ENCODE data around the gene EGR4.
"Not testable (repeated sequence)": the region's sequence is repeated elsewhere in the genome, so short reads cannot be mapped to it uniquely, and the experiment has no call there.

The EGR4 gene

DNA sequence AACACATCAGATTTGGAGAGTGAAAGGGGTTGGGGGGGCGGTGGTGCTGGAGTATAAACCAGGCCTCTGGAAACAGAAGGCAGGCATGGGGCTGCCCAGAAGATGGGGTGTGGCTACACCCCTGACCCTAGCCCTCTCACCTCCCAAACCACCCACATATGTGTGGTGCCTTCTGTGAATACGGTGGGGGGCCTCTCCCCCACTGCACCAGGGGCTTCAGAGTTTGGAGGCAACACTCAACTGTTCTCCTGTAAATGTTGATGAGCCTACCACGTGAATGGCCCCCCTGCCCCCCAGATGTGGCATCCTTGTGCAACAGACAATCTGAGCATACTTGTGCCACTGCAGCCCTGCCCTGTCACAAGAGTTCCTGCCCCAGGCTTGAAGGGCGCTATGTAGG is 28.6 kb downstream of the EGR4 start:
- DNase-seq (ENCODE audit: low read depth) = no peak
- TF ChIP-seq, protein P1, sequence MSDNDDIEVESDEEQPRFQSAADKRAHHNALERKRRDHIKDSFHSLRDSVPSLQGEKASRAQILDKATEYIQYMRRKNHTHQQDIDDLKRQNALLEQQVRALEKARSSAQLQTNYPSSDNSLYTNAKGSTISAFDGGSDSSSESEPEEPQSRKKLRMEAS (IDR thresholded peaks at IDR 0.05; ENCODE audit: low read depth, low read length) = no peak
- TF ChIP-seq, protein P2, sequence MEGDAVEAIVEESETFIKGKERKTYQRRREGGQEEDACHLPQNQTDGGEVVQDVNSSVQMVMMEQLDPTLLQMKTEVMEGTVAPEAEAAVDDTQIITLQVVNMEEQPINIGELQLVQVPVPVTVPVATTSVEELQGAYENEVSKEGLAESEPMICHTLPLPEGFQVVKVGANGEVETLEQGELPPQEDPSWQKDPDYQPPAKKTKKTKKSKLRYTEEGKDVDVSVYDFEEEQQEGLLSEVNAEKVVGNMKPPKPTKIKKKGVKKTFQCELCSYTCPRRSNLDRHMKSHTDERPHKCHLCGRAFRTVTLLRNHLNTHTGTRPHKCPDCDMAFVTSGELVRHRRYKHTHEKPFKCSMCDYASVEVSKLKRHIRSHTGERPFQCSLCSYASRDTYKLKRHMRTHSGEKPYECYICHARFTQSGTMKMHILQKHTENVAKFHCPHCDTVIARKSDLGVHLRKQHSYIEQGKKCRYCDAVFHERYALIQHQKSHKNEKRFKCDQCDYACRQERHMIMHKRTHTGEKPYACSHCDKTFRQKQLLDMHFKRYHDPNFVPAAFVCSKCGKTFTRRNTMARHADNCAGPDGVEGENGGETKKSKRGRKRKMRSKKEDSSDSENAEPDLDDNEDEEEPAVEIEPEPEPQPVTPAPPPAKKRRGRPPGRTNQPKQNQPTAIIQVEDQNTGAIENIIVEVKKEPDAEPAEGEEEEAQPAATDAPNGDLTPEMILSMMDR (IDR thresholded peaks at IDR 0.05; ENCODE audit: low read depth, low read length) = no peak
- no peak for TF ChIP-seq POLR2A (IDR thresholded peaks at IDR 0.05; ENCODE audit: extremely low read depth, insufficient read length)
- TF ChIP-seq MYC (IDR thresholded peaks at IDR 0.05; ENCODE audit: low read depth, low read length) = no peak
- no peak overlapping the region for H3K4me3 ChIP-seq (ENCODE audit: low read depth, low read length)

DNA sequence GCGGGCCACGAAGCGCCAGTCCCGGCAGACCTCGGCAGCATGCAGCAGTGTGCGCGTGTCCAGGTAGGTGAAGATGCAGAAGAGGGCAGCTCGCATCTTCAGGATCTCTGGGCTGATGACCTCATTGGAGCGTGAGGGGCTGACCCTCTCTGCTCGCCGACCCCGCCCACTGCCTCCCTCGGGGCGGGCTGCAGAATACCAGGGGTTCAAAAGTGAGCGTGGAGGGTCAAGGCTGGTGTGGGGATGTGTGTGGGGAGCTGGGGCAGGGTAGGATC is 29.1 kb downstream of the EGR4 start:
- no peak for DNase-seq (ENCODE audit: low read depth)
- H3K4me3 ChIP-seq (ENCODE audit: low read depth, low read length) = no peak overlapping the region
- no peak for TF ChIP-seq POLR2A (IDR thresholded peaks at IDR 0.05; ENCODE audit: extremely low read depth, insufficient read length)
- TF ChIP-seq, protein P1 (IDR thresholded peaks at IDR 0.05; ENCODE audit: low read depth, low read length) = no peak
- no peak for TF ChIP-seq MYC (IDR thresholded peaks at IDR 0.05; ENCODE audit: low read depth, low read length)
- TF ChIP-seq, protein P2 (IDR thresholded peaks at IDR 0.05; ENCODE audit: low read depth, low read length) = no peak

DNA sequence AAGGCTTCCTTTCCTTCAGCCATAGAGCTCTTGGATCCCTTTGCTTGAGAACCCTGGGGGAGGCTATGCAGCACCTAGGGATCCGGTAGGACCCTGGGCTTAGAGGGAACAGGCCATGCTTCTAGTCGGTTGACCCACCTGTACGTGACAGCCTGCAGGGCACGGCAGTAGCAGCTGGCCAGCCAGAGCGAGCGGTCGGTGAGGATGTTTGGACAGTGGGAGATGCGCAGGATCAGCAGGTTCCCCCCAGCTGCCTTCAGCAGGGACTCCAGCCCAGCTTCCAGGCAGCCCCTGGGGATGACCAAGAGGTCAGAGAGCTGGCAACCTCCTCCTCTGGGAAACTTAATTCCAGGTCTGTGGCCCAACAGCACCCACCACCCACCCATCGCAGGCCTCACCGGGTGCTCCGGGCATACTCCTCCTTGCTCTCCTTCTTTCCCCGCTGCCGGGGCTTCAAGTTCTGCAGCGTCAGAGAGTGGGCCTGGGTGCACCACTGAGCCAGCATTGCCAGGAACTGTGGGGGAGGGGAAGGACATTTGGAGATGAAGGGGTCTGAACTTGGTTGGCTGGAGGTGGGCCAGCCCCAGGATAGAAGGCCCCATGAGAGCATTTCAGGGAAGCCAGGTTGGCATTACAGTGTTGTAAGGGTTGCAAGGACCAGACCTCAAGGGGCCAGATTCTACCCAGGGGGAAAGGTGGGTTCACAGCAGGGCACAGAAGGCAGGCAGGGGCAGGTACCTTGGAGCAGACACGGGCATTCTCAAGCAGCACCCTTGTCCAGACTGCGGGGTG is 29.6 kb downstream of the EGR4 start:
- TF ChIP-seq, protein P2 (IDR thresholded peaks at IDR 0.05; ENCODE audit: low read depth, low read length) = no peak
- TF ChIP-seq MYC (IDR thresholded peaks at IDR 0.05; ENCODE audit: low read depth, low read length) (no peak), POLR2A (IDR thresholded peaks at IDR 0.05; ENCODE audit: extremely low read depth, insufficient read length) (no peak)
- TF ChIP-seq, protein P1 (IDR thresholded peaks at IDR 0.05; ENCODE audit: low read depth, low read length) = no peak
- H3K4me3 ChIP-seq (ENCODE audit: low read depth, low read length) = no peak overlapping the region
- no peak for DNase-seq (ENCODE audit: low read depth)

DNA sequence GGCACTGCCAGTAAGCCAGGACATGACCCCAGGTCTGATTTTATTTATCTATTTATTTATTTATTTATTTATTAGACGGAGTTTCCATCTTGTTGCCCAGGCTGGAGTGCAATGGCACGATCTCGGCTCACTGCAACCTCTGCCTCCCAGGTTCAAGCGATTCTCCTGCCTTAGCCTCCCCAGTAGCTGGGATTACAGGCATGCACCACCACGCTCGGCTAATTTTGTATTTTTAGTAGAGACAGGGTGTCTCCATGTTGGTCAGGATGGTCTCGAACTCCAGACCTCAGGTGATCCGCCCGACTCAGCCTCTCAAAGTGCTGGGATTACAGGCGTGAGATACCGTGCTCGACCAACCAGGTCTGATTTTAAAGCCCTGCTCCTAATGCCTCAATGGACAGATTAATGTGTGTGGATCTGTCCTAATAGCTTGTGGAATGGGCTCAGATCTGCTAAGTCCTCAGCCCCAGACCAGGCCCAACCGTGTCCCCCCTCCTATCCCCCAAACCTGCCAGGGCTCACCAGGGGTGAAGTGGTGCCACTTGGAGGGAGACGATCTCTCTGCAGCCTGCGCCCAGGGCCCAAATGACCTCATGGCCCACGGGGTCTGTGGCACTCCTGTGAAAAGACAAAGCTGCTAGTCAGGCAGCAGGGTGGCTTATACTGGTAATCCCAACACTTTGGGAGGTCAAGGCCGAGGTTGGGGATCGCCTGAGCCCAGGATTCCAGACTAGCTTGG is 30.5 kb downstream of the EGR4 start:
- DNase-seq (ENCODE audit: low read depth); H3K4me3 ChIP-seq (ENCODE audit: low read depth, low read length): not testable (repeated sequence)

DNA sequence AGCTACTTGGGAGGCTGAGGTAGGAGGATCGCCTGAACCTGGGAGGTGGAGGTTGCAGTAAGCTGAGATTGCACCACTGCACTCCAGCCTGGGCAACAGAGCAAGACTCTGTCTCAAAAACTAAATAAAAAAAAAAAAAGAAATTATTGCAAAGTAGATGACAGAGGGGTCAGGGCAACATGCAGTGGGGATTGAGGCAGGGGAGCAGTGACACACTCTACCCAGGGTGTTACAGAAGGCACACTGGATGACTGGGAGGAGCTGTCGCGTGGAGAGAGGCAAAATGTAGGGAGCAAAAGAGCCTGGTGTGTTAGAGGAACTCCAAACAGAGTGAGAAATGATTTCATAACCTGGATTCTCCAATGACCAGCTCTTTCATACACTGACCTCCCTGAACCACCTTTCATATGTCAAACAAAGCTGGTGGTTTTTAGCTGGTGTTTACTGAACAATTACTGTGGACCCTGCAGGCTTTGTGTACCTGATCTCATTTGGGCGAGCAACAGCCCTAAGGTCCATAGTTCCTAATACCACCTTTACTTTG is 31.2 kb downstream of the EGR4 start:
- TF ChIP-seq, protein P2 (IDR thresholded peaks at IDR 0.05; ENCODE audit: low read depth, low read length) = no peak
- TF ChIP-seq, protein P1 (IDR thresholded peaks at IDR 0.05; ENCODE audit: low read depth, low read length) = no peak
- TF ChIP-seq MYC (IDR thresholded peaks at IDR 0.05; ENCODE audit: low read depth, low read length) = no peak
- no peak for TF ChIP-seq POLR2A (IDR thresholded peaks at IDR 0.05; ENCODE audit: extremely low read depth, insufficient read length)
- H3K4me3 ChIP-seq (ENCODE audit: low read depth, low read length) = no peak overlapping the region
- DNase-seq (ENCODE audit: low read depth) = no peak

DNA sequence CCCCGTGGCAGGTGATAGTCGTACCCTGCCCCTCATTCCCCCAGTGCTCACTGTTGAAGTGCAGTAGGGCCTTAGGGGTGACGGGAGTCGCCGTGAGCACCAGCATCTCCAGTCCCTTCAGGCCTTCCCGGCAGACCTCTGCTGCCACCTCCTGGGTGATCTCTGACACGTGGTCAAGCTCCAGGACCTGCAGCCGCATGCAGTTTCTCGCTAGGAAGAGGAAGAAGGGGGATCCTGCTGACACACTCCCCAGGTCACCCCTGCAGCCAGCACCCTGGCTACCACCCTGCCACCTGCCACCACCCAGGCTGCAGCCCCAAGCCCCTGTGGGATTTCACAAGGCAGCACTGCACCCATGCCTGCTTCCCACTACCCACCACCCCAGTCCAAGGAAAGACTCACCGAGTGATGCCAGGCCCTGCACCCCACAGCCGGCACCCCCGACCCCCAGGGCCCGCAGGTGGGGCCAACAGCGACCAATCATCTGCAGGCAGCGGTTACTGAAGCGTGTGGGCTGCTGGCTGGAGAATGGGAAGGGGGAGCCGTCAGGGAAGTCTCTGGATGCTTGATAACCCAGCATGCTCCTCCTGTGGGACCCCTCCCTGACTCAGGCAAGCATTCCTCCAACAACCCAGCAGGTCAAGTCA is 32.9 kb downstream of the EGR4 start:
- peak; percentile 75 for DNase-seq (ENCODE audit: low read depth)
- no peak for TF ChIP-seq POLR2A (IDR thresholded peaks at IDR 0.05; ENCODE audit: extremely low read depth, insufficient read length)
- TF ChIP-seq, protein P1 (IDR thresholded peaks at IDR 0.05; ENCODE audit: low read depth, low read length) = peak; percentile 94
- TF ChIP-seq, protein P2 (IDR thresholded peaks at IDR 0.05; ENCODE audit: low read depth, low read length) = peak; percentile 32
- TF ChIP-seq MYC (IDR thresholded peaks at IDR 0.05; ENCODE audit: low read depth, low read length) = peak; percentile 85

More for the DNA sequence above, 32.9 kb downstream of the EGR4 start:
- H3K4me3 ChIP-seq (ENCODE audit: low read depth, low read length) = no peak overlapping the region
